Measurements from ENCODE around the gene GMDS.
A peak's percentile ranks its signal among the peaks of the same experiment; 100 is the strongest.

The GMDS gene

DNA sequence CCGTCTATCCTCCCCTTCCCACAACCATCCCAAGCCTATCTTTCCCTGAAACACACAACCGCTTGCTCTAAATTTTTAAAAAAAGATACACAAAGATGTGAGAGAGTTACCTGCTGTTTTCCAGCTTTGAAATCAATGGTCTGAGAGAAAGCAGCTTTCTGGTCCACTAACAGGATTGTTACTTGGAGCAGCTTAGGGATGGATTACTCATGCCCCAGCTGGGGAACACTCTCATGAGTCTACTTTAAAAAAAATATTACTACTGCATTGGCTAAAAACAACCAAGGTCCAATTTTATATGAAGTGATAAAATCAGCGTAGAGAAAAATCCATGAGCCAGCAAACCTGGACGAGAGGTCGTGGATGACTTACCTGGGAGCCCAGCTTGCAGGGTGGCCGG, 665.3 kb downstream of the GMDS start:
- TF ChIP-seq CTCF (IDR thresholded peaks at IDR 0.05; ENCODE audit: low read depth, low read length): no peak
- no peak overlapping the region for H3K4me3 ChIP-seq (replicated peaks in 1 of 2; ENCODE audit: low read depth in 2 of 2, low read length in 2 of 2)
- peak in 1 of 2 donors; percentile 31 for DNase-seq (ENCODE audit: low read depth in 2 of 2)

DNA sequence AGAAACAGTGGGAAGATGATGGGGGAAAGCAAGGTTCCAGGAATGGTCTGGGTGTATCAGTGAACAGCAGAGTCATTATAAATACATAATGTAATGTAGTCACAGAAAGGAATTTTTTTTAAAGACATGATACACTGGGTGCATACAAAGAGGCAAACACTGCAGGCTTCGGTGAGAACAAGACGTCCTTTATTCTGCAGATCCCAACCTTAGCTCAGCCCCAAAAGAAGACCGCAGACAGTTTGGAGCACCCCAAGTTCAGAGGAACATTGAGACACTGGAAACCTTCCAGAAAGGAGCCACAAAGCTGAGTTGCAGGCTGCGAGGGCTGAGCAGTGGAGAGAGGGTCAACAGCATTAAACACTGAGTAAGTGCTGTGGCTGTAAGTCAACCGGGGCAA, 666.3 kb downstream of the GMDS start:
- no peak for TF ChIP-seq CTCF (IDR thresholded peaks at IDR 0.05; ENCODE audit: low read depth, low read length)
- no peak for DNase-seq (ENCODE audit: low read depth in 2 of 2)
- H3K4me3 ChIP-seq (replicated peaks in 1 of 2; ENCODE audit: low read depth in 2 of 2, low read length in 2 of 2): no peak overlapping the region

GRCh38 chr6:1577896-1578745, 667.3 kb downstream of the GMDS start:
- DNase-seq (ENCODE audit: low read depth in 2 of 2): no peak
- H3K4me3 ChIP-seq (replicated peaks in 1 of 2; ENCODE audit: low read depth in 2 of 2, low read length in 2 of 2): no peak overlapping the region
- no peak for TF ChIP-seq CTCF (IDR thresholded peaks at IDR 0.05; ENCODE audit: low read depth, low read length)

DNA sequence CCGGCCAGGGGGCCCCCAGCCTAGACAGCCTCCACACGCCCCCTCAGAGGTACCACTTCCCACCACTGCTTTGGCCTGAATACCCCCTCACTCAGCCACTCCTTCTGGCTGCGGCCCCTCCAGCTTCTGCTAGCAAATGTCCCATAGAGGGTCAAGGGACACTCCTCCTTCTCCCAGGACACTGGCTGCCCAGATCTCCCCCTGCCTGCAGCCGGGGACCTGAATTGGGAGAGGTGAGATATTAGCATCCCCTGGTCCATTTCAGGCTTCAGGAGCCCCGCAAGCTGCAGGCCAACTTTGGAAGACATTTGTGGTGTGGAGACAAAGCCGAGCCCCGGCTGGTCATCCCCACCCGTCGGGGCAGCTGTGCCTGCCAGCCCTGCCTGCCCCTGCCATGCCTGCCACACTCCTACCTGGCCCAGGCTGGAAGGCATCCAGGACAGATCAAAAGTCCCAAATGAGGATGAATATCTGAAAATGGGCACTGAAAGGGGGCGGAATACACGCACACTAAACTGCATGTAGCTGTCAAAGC, 668.2 kb downstream of the GMDS start:
- no peak for TF ChIP-seq CTCF (IDR thresholded peaks at IDR 0.05; ENCODE audit: low read depth, low read length)
- DNase-seq (ENCODE audit: low read depth in 2 of 2): no peak
- H3K4me3 ChIP-seq (replicated peaks in 1 of 2; ENCODE audit: low read depth in 2 of 2, low read length in 2 of 2): no peak overlapping the region

- DNase-seq (ENCODE audit: low read depth in 2 of 2): no peak
- H3K4me3 ChIP-seq (replicated peaks in 1 of 2; ENCODE audit: low read depth in 2 of 2, low read length in 2 of 2): no peak overlapping the region
- TF ChIP-seq CTCF (IDR thresholded peaks at IDR 0.05; ENCODE audit: low read depth, low read length): no peak
Measured at GRCh38 chr6:1576711-1577110, 668.7 kb downstream of the GMDS start.

- H3K4me3 ChIP-seq (replicated peaks in 1 of 2; ENCODE audit: low read depth in 2 of 2, low read length in 2 of 2): no peak overlapping the region
- no peak for DNase-seq (ENCODE audit: low read depth in 2 of 2)
- TF ChIP-seq CTCF (IDR thresholded peaks at IDR 0.05; ENCODE audit: low read depth, low read length): no peak
Measured at GRCh38 chr6:1576166-1576565, 669.2 kb downstream of the GMDS start.
